Posterior vena cava (tissue), 2 donors: ENCODE results near the gene NAALADL2. TPM values are rescaled to one million over a fixed set of nuclear protein-coding genes. Genes with fewer than 3 reads are reported as not detected.
"Not testable (repeated sequence)": the region's sequence is repeated elsewhere in the genome, so short reads cannot be mapped to it uniquely, and the experiment has no call there.

Source experiments
- DNase-seq: peaks from one replicate; pipeline ENCODE4 v3.0.0-alpha.2; 2020; ENCODE audit warnings: low spot score
- intact Hi-C, 2 donors: fragments of 100-400 bp; cut with DNase I; formaldehyde crosslinking; loops; one replicate each; pipeline versions ENCODE4 v1.14.1 to v1.14.2; 2022 to 2023
- total RNA-seq, 2 donors: library from RNA; stranded (reverse); fragmentation: NEBNext Ultra II Directional; extraction: Animal tissue kit (Norgen Biotek cat#: 25700); gene quantifications; one replicate each; pipeline ENCODE4 v1.2.1, GENCODE V29; 2021
- donor health status: DM: yes; HTN: yes; CAD: no.
- donor health status: DM: yes; HTN: yes; CAD: no.

The NAALADL2 gene
- total RNA-seq, 2 donors from 2014 or later, result 12.3 to 18.2 TPM

- intact Hi-C loops, result no loop called here
- DNase-seq, result no peak
These were observed 375.1 kb downstream of the NAALADL2 start for GRCh38 chr3:175233957-175234940.

- intact Hi-C loops, result no loop called here
- no peak for DNase-seq
These were observed 379.7 kb downstream of the NAALADL2 start for GRCh38 chr3:175238801-175239200.

GRCh38 chr3:175240921-175241320, 381.8 kb downstream of the NAALADL2 start:
- intact Hi-C loops, result no loop called here
- DNase-seq, result no peak

GRCh38 chr3:175242243-175242642, 383.1 kb downstream of the NAALADL2 start:
- intact Hi-C loops, result no loop called here
- DNase-seq, result no peak

GRCh38 chr3:175246234-175246633, 387.1 kb downstream of the NAALADL2 start:
- no peak for DNase-seq
- intact Hi-C loops, result no loop called here

GRCh38 chr3:175246766-175247165, 387.6 kb downstream of the NAALADL2 start:
- DNase-seq, result no peak
- intact Hi-C loops, result no loop called here

- no peak for DNase-seq
- intact Hi-C loops, result no loop called here
These were observed 388.5 kb downstream of the NAALADL2 start for GRCh38 chr3:175247629-175248028.

- intact Hi-C loops, result no loop called here
- no peak for DNase-seq
These were observed 389.7 kb downstream of the NAALADL2 start for GRCh38 chr3:175248832-175249231.

- DNase-seq, result no peak
- intact Hi-C loops, result no loop called here
These were observed 396.6 kb downstream of the NAALADL2 start for GRCh38 chr3:175255698-175256097.

GRCh38 chr3:175257123-175257522, 398.0 kb downstream of the NAALADL2 start:
- DNase-seq, result no peak
- intact Hi-C loops, result no loop called here

- DNase-seq, result no peak
- intact Hi-C loops, result no loop called here
These were observed 399.6 kb downstream of the NAALADL2 start for GRCh38 chr3:175258763-175259162.

GRCh38 chr3:175260145-175260794, 401.1 kb downstream of the NAALADL2 start:
- no peak for DNase-seq
- intact Hi-C loops, result no loop called here

GRCh38 chr3:175266478-175266877, 407.3 kb downstream of the NAALADL2 start:
- intact Hi-C loops, result no loop called here

GRCh38 chr3:175267121-175267531, 408.0 kb downstream of the NAALADL2 start:
- intact Hi-C loops, result no loop called here
- no peak for DNase-seq

More at GRCh38 chr3:175266478-175266877, 407.3 kb downstream of the NAALADL2 start:
- DNase-seq, result no peak

GRCh38 chr3:175267561-175267960, 408.4 kb downstream of the NAALADL2 start:
- intact Hi-C loops, result no loop called here
- DNase-seq, result no peak

- intact Hi-C loops, result no loop called here
- no peak for DNase-seq
These were observed 410.3 kb downstream of the NAALADL2 start for GRCh38 chr3:175269394-175269793.

GRCh38 chr3:175270198-175270837, 411.2 kb downstream of the NAALADL2 start:
- intact Hi-C loops, result no loop called here
- no peak for DNase-seq

- no peak for DNase-seq
- intact Hi-C loops, result no loop called here
These were observed 411.7 kb downstream of the NAALADL2 start for GRCh38 chr3:175270866-175271265.

GRCh38 chr3:175271465-175271864, 412.3 kb downstream of the NAALADL2 start:
- DNase-seq, intact Hi-C loops: not testable (repeated sequence)

- DNase-seq, result no peak
- intact Hi-C loops, result no loop called here
These were observed 413.3 kb downstream of the NAALADL2 start for GRCh38 chr3:175272392-175272791.
